K562 (cell line): ENCODE data around the gene RERE. TPM values are rescaled to one million over a fixed set of nuclear protein-coding genes. Genes with fewer than 3 reads are reported as not detected.

Source experiments
- BDP1 ChIP-seq: IDR thresholded peaks from 3 replicates; pipeline ENCODE4 v1.6.1; 2011; ENCODE audit not compliant: insufficient read length, insufficient read depth
- HINFP ChIP-seq: fragments of 450-650 bp; conservative IDR thresholded peaks from 2 replicates; pipeline ENCODE4 v1.6.1; 2016; ENCODE audit warnings: missing genetic modification characterization, low read depth, mild to moderate bottlenecking, control low read depth, missing compliant biosample characterization
- HMG20A ChIP-seq: fragments of 450-650 bp; formaldehyde crosslinking; conservative IDR thresholded peaks from 2 replicates; pipeline ENCODE4 v1.4.0; 2020; ENCODE audit warnings: mild to moderate bottlenecking, mixed read lengths
- MTA2 ChIP-seq: fragments of 450-650 bp; IDR thresholded peaks from 2 replicates; pipeline ENCODE4 v1.6.1; 2016; ENCODE audit warnings: low read depth
- PML ChIP-seq: IDR thresholded peaks from 2 replicates; pipeline ENCODE4 v1.6.1; 2012; ENCODE audit warnings: low read length, inconsistent platforms
- SMAD1 ChIP-seq: fragments of 150-350 bp; IDR thresholded peaks from 2 replicates; pipeline ENCODE4 v1.6.1; 2014; ENCODE audit warnings: low read length, low read depth; ENCODE audit not compliant: partially characterized antibody
- TOE1 ChIP-seq, 2 experiments: fragments of 450-650 bp in 1 of 2; sonication (generic) in 1 of 2; formaldehyde crosslinking in 1 of 2; IDR thresholded peaks; 2 replicates each; pipeline versions ENCODE4 v1.7.1 to v1.8.0; 2016 to 2022; ENCODE audit warnings: borderline replicate concordance in 2 of 2, mild to moderate bottlenecking in 2 of 2, antibody characterized with exemption in 1 of 2, inconsistent platforms in 1 of 2, low read depth in 1 of 2, missing genetic modification reagents in 1 of 2, moderate library complexity in 1 of 2
- ZNF143 ChIP-seq: sonication (generic); formaldehyde crosslinking; IDR thresholded peaks from 2 replicates; pipeline ENCODE4 v1.9.0; 2022; ENCODE audit warnings: mild to moderate bottlenecking, missing genetic modification reagents
- ZNF318 ChIP-seq, 2 experiments: fragments of 450-650 bp; IDR thresholded peaks; 2 replicates each; pipeline ENCODE4 v1.6.1; 2016; ENCODE audit warnings: mild to moderate bottlenecking in 2 of 2, borderline replicate concordance in 1 of 2, low read depth in 1 of 2, moderate library complexity in 1 of 2
- ZNF609 ChIP-seq: sonication (generic); formaldehyde crosslinking; IDR thresholded peaks from 2 replicates; pipeline ENCODE4 v1.8.1; 2023; ENCODE audit warnings: missing genetic modification reagents, mild to moderate bottlenecking, borderline replicate concordance
- polyA plus RNA-seq, 8 experiments: library from polyadenylated mRNA; depleted of rRNA in 4 of 8; stranded (reverse) in 5 of 8; unstranded in 3 of 8; fragments of >200 nt; fragmentation: Nextera tagmentation in 2 of 8; fragmentation: Illumina TruSeq in 1 of 8; extraction: Ambion mirVana in 2 of 8; extraction: Trizol in 1 of 8; gene quantifications; 2 replicates each; pipeline versions ENCODE4 v1.2.1 to v1.2.3, GENCODE V29; 2011 to 2014; ENCODE audit warnings: inconsistent platforms in 1 of 8, missing spikeins in 1 of 8
- total RNA-seq, 7 experiments: library from RNA; depleted of rRNA in 6 of 7; stranded (reverse); fragments of >200 nt in 6 of 7; fragmentation: Illumina TruSeq in 2 of 7; extraction: Trizol in 2 of 7; gene quantifications; 2 replicates each; pipeline versions ENCODE4 v1.2.1 to v1.2.3, GENCODE V29; 2011 to 2021; ENCODE audit warnings: low replicate concordance in 1 of 7

RERE gene
- total and polyA plus RNA-seq, 9 of the 15 experiments (the other 6 are each of a cell fraction or from before 2014, with no cell fraction given): 3.0 to 51.5 (median 13.4) TPM

- no peak for TF ChIP-seq ZNF318 (IDR thresholded peaks at IDR 0.05; ENCODE audit: borderline replicate concordance in 1 of 2, low read depth in 1 of 2)
- TF ChIP-seq SMAD1: no peak
- no peak for TF ChIP-seq BDP1
- no peak for TF ChIP-seq TOE1 (IDR thresholded peaks at IDR 0.05; ENCODE audit: borderline replicate concordance)
- TF ChIP-seq TOE1 (CRISPR knock-in tag; IDR thresholded peaks at IDR 0.05; ENCODE audit: borderline replicate concordance, low read depth): no peak
- no peak for TF ChIP-seq HMG20A (CRISPR knock-in tag)
- no peak for TF ChIP-seq HINFP (tag)
- no peak for TF ChIP-seq MTA2
- TF ChIP-seq PML: no peak
- TF ChIP-seq ZNF609 (CRISPR knock-in tag): no peak
- TF ChIP-seq ZNF143 (CRISPR knock-in tag): no peak
- TF ChIP-seq, all 486 proteins: peak for 0
Measured at GRCh38 chr1:8352886-8353785, 464.3 kb downstream of the RERE start (continued).
